ENCODE results near the gene CYP24A1. TPM values are rescaled to one million over a fixed set of nuclear protein-coding genes. Genes with fewer than 3 reads are reported as not detected.

The CYP24A1 gene
- total RNA-seq, 3 donors from 2014 or later (not counting 1 experiment from before 2014, with no cell fraction given): 0.12 TPM; not detected in 2

GRCh38 chr20:54103762-54104600, 69.8 kb downstream of the CYP24A1 start:
- no peak for DNase-seq

More at GRCh38 chr20:54103762-54104600, 69.8 kb downstream of the CYP24A1 start:
- ATAC-seq: no peak
- Histone ChIP-seq H3K36me3 (ENCODE audit: control insufficient read depth, insufficient read depth, low read length) (no peaks in the 10 kb centered on the region), H3K9me3 (ENCODE audit: control insufficient read depth, insufficient read depth, low read length) (no peaks in the 10 kb centered on the region), H3K27me3 (ENCODE audit: control insufficient read depth, insufficient read depth, low read length) (no peaks in the 10 kb centered on the region), H3K4me1 (ENCODE audit: control insufficient read depth, insufficient read depth, low read length) (no peaks in the 10 kb centered on the region), H3K27ac (ENCODE audit: low read length) (no peak overlapping the region), H3K4me3 (ENCODE audit: low read length) (no peak overlapping the region)
- TF ChIP-seq CTCF (IDR thresholded peaks at IDR 0.05): peak; percentile 57
- Mint-ChIP-seq H3K4me3 (no peak overlapping the region), H3K4me1 (peaks cover 0 to 4% of the 10 kb centered on the region in 2 donors), H3K27ac (no peak overlapping the region), H3K27me3 (ENCODE audit: low read depth in 2 of 2) (peaks cover 0 to 9% of the 10 kb centered on the region in 2 donors), H3K9me3 (no peaks in the 10 kb centered on the region), H3K36me3 (no peaks in the 10 kb centered on the region)
- WGBS (ENCODE audit: insufficient coverage): 95% methylated on average over 6 of the region's 6 CpGs
- intact Hi-C loops (cut with micrococcal nuclease): no loop called here

Other genes with a start within 250 kb of the CYP24A1 start
- 1 to 10 TPM in 1 of 3 donors, under 1 TPM in 2; 0.31 to 1.2 (median 0.68) TPM for gene BCAS1, start 103.4 kb downstream of the CYP24A1 start, total RNA-seq
- gene PFDN4, start 34.1 kb upstream of the CYP24A1 start, total RNA-seq: 10 to 100 TPM; 16.5 to 22.2 (median 17.1) TPM

Data from natural killer cell (primary cell).